MM.1S (cell line): ENCODE measurements around the gene IZUMO3.

Experiments
- DNase-seq: peaks from one replicate; pipeline ENCODE4 v3.0.0-alpha.2; 2015
- H2AFZ ChIP-seq: fragments of 300-600 bp; sonication (generic); 2 replicates; pipeline ENCODE4 v1.6.0; 2016; ENCODE audit warnings: antibody characterized with exemption, low read length
- H3F3A ChIP-seq: fragments of 300-600 bp; sonication (generic); 2 replicates; pipeline ENCODE4 v1.6.1; 2016; ENCODE audit warnings: mild to moderate bottlenecking, antibody characterized with exemption, low read length, moderate library complexity, mixed read lengths; ENCODE audit not compliant: insufficient read depth
- H3K27ac ChIP-seq: fragments of 300-600 bp; sonication (generic); 2 replicates; pipeline ENCODE4 v1.5.1; 2016; ENCODE audit warnings: mild to moderate bottlenecking, low read length
- H3K27me3 ChIP-seq: fragments of 300-600 bp; sonication (generic); replicated peaks from 2 replicates; pipeline ENCODE4 v1.6.0; 2016; ENCODE audit warnings: low read length; ENCODE audit not compliant: insufficient read depth
- H3K36me3 ChIP-seq: fragments of 300-600 bp; sonication (generic); replicated peaks from 2 replicates; pipeline ENCODE4 v1.6.1; 2016; ENCODE audit warnings: mild to moderate bottlenecking, low read length, mixed read lengths; ENCODE audit not compliant: insufficient read depth
- H3K4me1 ChIP-seq: fragments of 300-600 bp; sonication (generic); 2 replicates; pipeline ENCODE4 v1.6.1; 2016; ENCODE audit warnings: low read length, mixed read lengths
- H3K4me2 ChIP-seq: fragments of 300-600 bp; sonication (generic); 2 replicates; pipeline ENCODE4 v1.6.0; 2016; ENCODE audit warnings: low read depth, low read length
- H3K4me3 ChIP-seq: fragments of 300-600 bp; sonication (generic); 2 replicates; pipeline ENCODE4 v1.5.1; 2016; ENCODE audit warnings: low read length, mixed read lengths
- H3K79me2 ChIP-seq: fragments of 300-600 bp; sonication (generic); 2 replicates; pipeline ENCODE4 v1.6.1; 2016; ENCODE audit warnings: mixed run types, low read length, mixed read lengths
- H3K9ac ChIP-seq: fragments of 300-600 bp; sonication (generic); 2 replicates; pipeline ENCODE4 v1.6.1; 2016; ENCODE audit warnings: low read length, mixed read lengths
- H3K9me2 ChIP-seq: fragments of 300-600 bp; sonication (generic); replicated peaks from 2 replicates; pipeline ENCODE4 v1.6.1; 2016; ENCODE audit warnings: mild to moderate bottlenecking, low read length, mixed read lengths; ENCODE audit not compliant: insufficient read depth
- H3K9me3 ChIP-seq: fragments of 300-600 bp; sonication (generic); replicated peaks from 2 replicates; pipeline ENCODE4 v1.6.1; 2016; ENCODE audit warnings: mild to moderate bottlenecking, low read length, mixed read lengths; ENCODE audit not compliant: insufficient read depth
- H4K20me1 ChIP-seq: fragments of 300-600 bp; sonication (generic); 2 replicates; pipeline ENCODE4 v1.6.1; 2016; ENCODE audit warnings: mild to moderate bottlenecking, low read length, moderate library complexity, mixed read lengths; ENCODE audit not compliant: insufficient read depth
- EZH2 ChIP-seq: fragments of 300-600 bp; sonication (generic); optimal IDR thresholded peaks from 2 replicates; pipeline ENCODE3; 2017; ENCODE audit warnings: low read depth, mild to moderate bottlenecking, antibody characterized with exemption, low read length, mixed read lengths
- EZH2phosphoT487 ChIP-seq: fragments of 300-600 bp; sonication (generic); IDR thresholded peaks from 2 replicates; pipeline ENCODE4 v1.6.1; 2018; ENCODE audit warnings: antibody characterized with exemption, low read length
- TF ChIP-seq, protein P1 (sequence below): fragments of 300-600 bp; sonication (generic); IDR thresholded peaks from 2 replicates; pipeline ENCODE4 v1.5.1; 2016; ENCODE audit warnings: antibody characterized with exemption, low read length, mixed read lengths

Gene IZUMO3

DNA sequence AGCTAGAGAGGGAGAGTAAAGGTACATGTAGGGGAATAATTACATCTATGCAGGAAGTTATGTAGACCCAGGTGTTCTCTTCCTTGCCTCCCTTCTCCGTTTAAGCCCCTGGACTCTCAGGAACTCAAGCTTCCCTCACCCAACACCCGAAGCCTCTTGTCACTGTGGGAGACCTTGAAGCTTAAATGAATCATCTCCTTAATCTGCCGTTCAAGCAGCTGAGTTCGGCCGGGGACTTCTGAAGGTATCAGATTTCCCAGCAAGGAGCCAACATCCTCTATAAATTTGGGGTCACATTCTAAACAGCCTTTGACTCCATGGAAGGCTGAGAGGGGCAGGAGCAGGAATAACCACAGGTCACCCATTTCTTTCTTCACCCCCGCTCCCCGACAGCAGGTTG, 412 bp downstream of the IZUMO3 start:
- no peaks in the 10 kb centered on the region for H3F3A ChIP-seq
- H3K4me1 ChIP-seq, result no peaks in the 10 kb centered on the region
- H4K20me1 ChIP-seq, result no peaks in the 10 kb centered on the region
- H3K27me3 ChIP-seq, result no peaks in the 10 kb centered on the region
- DNase-seq, result no peak
- no peaks in the 10 kb centered on the region for H3K9me2 ChIP-seq
- no peak overlapping the region for H3K9ac ChIP-seq
- H3K36me3 ChIP-seq, result no peaks in the 10 kb centered on the region
- H3K27ac ChIP-seq, result no peak overlapping the region
- no peak overlapping the region for H3K4me3 ChIP-seq
- TF ChIP-seq EZH2phosphoT487 (no peak), EZH2 (no peak)
- TF ChIP-seq, protein P1, sequence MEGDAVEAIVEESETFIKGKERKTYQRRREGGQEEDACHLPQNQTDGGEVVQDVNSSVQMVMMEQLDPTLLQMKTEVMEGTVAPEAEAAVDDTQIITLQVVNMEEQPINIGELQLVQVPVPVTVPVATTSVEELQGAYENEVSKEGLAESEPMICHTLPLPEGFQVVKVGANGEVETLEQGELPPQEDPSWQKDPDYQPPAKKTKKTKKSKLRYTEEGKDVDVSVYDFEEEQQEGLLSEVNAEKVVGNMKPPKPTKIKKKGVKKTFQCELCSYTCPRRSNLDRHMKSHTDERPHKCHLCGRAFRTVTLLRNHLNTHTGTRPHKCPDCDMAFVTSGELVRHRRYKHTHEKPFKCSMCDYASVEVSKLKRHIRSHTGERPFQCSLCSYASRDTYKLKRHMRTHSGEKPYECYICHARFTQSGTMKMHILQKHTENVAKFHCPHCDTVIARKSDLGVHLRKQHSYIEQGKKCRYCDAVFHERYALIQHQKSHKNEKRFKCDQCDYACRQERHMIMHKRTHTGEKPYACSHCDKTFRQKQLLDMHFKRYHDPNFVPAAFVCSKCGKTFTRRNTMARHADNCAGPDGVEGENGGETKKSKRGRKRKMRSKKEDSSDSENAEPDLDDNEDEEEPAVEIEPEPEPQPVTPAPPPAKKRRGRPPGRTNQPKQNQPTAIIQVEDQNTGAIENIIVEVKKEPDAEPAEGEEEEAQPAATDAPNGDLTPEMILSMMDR, result no peak
- H3K9me3 ChIP-seq, result no peaks in the 10 kb centered on the region
- H3K79me2 ChIP-seq, result no peaks in the 10 kb centered on the region
- no peak overlapping the region for H2AFZ ChIP-seq
- no peak overlapping the region for H3K4me2 ChIP-seq

DNA sequence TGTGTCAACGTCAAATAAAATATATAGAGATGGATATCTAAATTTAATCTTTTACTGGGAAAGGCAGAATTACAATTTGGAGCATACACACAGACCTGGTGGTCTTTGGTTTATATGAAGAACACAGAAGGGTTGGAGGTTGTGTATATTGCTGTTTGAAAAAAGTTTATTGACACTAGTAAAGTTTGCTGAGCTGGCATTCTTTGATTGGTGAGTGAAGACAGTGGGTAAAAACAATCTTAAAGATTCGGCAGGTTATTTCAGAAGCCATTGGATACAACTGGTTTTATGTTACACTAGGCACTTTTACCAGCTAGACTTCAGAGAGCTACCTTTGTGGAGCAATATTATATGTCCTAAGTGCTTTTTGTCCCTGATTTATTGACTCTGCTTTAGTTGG, 27.2 kb downstream of the IZUMO3 start:
- DNase-seq, result no peak
- TF ChIP-seq EZH2 (no peak), EZH2phosphoT487 (no peak)
- TF ChIP-seq, protein P1, result no peak
- no peak overlapping the region for H3K4me2 ChIP-seq
- no peak overlapping the region for H3K27ac ChIP-seq
- H3K4me1 ChIP-seq, result no peaks in the 10 kb centered on the region
- no peaks in the 10 kb centered on the region for H3K27me3 ChIP-seq
- H3K9ac ChIP-seq, result no peak overlapping the region
- no peaks in the 10 kb centered on the region for H3K36me3 ChIP-seq
- H3K9me2 ChIP-seq, result no peaks in the 10 kb centered on the region
- H3F3A ChIP-seq, result no peaks in the 10 kb centered on the region
- H2AFZ ChIP-seq, result no peak overlapping the region
- no peaks in the 10 kb centered on the region for H4K20me1 ChIP-seq
- H3K9me3 ChIP-seq, result no peaks in the 10 kb centered on the region
- no peak overlapping the region for H3K4me3 ChIP-seq
- H3K79me2 ChIP-seq, result no peaks in the 10 kb centered on the region

DNA sequence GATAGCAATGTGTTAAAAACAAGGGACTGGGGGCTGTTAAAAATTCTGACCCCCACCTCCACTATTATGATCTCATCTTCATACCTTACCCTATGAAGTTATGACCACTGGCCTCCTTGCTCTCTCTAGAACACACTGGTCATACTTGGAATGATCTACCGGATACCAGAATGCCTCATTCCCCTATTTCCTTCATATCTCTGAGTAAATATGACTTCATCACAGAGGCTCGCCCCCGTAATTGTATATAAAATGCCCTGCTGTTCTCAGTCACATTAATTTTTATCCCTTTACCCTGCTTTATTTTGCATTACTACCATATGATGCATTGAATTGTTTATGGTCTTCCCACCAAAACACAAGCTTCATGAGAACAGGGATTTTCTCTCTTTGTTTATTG, 29.2 kb downstream of the IZUMO3 start:
- no peak overlapping the region for H3K27ac ChIP-seq
- TF ChIP-seq, protein P1, result no peak
- no peak for TF ChIP-seq EZH2
- TF ChIP-seq EZH2phosphoT487, result no peak
- no peak overlapping the region for H2AFZ ChIP-seq
- no peaks in the 10 kb centered on the region for H3K9me3 ChIP-seq
- no peaks in the 10 kb centered on the region for H4K20me1 ChIP-seq
- no peak overlapping the region for H3K4me2 ChIP-seq
- H3K27me3 ChIP-seq, result no peaks in the 10 kb centered on the region
- no peak overlapping the region for H3K4me3 ChIP-seq
- no peaks in the 10 kb centered on the region for H3K36me3 ChIP-seq
- no peaks in the 10 kb centered on the region for H3K4me1 ChIP-seq
- no peaks in the 10 kb centered on the region for H3F3A ChIP-seq
- no peaks in the 10 kb centered on the region for H3K9me2 ChIP-seq
- H3K79me2 ChIP-seq, result no peaks in the 10 kb centered on the region
- DNase-seq, result no peak
- H3K9ac ChIP-seq, result no peak overlapping the region
